PC-9 (cell line): Measurements from ENCODE around the gene NDST1.
"Not testable (repeated sequence)": the region's sequence is repeated elsewhere in the genome, so short reads cannot be mapped to it uniquely, and the experiment has no call there.

ENCODE experiments used
- CTCF ChIP-seq: fragments of 200-600 bp; sonication (generic); conservative IDR thresholded peaks from 2 replicates; pipeline ENCODE4 v1.6.1; 2017; ENCODE audit warnings: mixed run types, antibody characterized with exemption, mild to moderate bottlenecking, moderate library complexity
- EZH2 ChIP-seq: fragments of 200-600 bp; sonication (generic); IDR thresholded peaks from 2 replicates; pipeline ENCODE4 v1.8.0; 2017; ENCODE audit warnings: antibody characterized with exemption, low read depth

GRCh38 chr5:150518712-150519559 is 11.0 kb downstream of the NDST1 start:
- TF ChIP-seq CTCF, EZH2: not testable (repeated sequence)
